Heart right ventricle (tissue), 16 donors: ENCODE results near the gene MCRIP1. TPM values are rescaled to one million over a fixed set of nuclear protein-coding genes. Genes with fewer than 3 reads are reported as not detected.

Source experiments
- ATAC-seq, 8 donors: fragments of 200-7000 bp; cut with Tn5 transposase; one replicate each; pipeline ENCODE4 v1.9.1; 2020; ENCODE audit warnings: mild to moderate bottlenecking in 8 of 8, moderate library complexity in 8 of 8, moderate number of reproducible peaks in 1 of 8
- DNase-seq, 2 donors: peaks; one replicate each; pipeline ENCODE4 v3.0.0-alpha.2; 2020
- H3K27ac ChIP-seq, 10 donors: fragments of 200-600 bp; sonication (generic) in 2 of 10; one replicate each; pipeline versions ENCODE4 v1.5.0 to v1.8.0; 2020 to 2022; ENCODE audit warnings: mild to moderate bottlenecking in 3 of 10
- H3K27me3 ChIP-seq, 7 donors: fragments of 200-600 bp; one replicate each; pipeline ENCODE4 v1.8.0; 2021 to 2022; ENCODE audit warnings: mild to moderate bottlenecking in 2 of 7
- H3K36me3 ChIP-seq, 9 donors: fragments of 200-600 bp; sonication (generic) in 1 of 9; one replicate each; pipeline versions ENCODE4 v1.5.0 to v1.8.0; 2020 to 2022; ENCODE audit warnings: mild to moderate bottlenecking in 2 of 9
- H3K4me1 ChIP-seq, 9 donors: fragments of 200-600 bp; sonication (generic) in 1 of 9; one replicate each; pipeline versions ENCODE4 v1.5.0 to v1.8.0; 2020 to 2022; ENCODE audit warnings: mild to moderate bottlenecking in 4 of 9
- H3K4me3 ChIP-seq, 10 donors: fragments of 200-600 bp; sonication (generic) in 2 of 10; one replicate each; pipeline versions ENCODE4 v1.5.0 to v1.8.0; 2020 to 2022; ENCODE audit warnings: mild to moderate bottlenecking in 7 of 10, moderate library complexity in 2 of 10
- H3K9me3 ChIP-seq, 11 donors: fragments of 200-600 bp in 10 of 11; sonication (generic) in 2 of 11; one replicate each; pipeline versions ENCODE4 v1.5.0 to v1.8.0; 2013 to 2022; ENCODE audit warnings: mild to moderate bottlenecking in 2 of 11, control low read depth in 1 of 11, moderate library complexity in 1 of 11
- CTCF ChIP-seq, 9 donors: fragments of 200-600 bp; sonication (generic) in 2 of 9; IDR thresholded peaks; one replicate each; pipeline versions ENCODE4 v1.5.0 to v1.8.0; 2021 to 2022; ENCODE audit warnings: antibody characterized with exemption in 9 of 9, mild to moderate bottlenecking in 5 of 9, moderate library complexity in 1 of 9
- WGBS, 2 donors: extraction: QIAGEN DNeasy Blood & Tissue Kit; methylation state at CpG; one replicate each; pipeline ENCODE4 v1.1.7; 2013; ENCODE audit warnings: inconsistent platforms in 1 of 2; 5-methylcytosine and 5-hydroxymethylcytosine counted together
- intact Hi-C, 10 donors: fragments of 100-400 bp; cut with DNase I; formaldehyde crosslinking; loops; one replicate each; pipeline versions ENCODE4 v1.11.1 to v1.14.2; 2022
- polyA plus RNA-seq, 2 donors: library from polyadenylated mRNA; stranded (reverse); fragments of 200-250 nt; gene quantifications; one replicate each; pipeline ENCODE4 v1.2.3, GENCODE V29; 2013
- total RNA-seq, 10 donors: library from RNA; stranded (reverse); fragmentation: NEBNext Ultra II Directional in 3 of 10; extraction: Animal tissue kit (Norgen Biotek cat#: 25700) in 3 of 10; gene quantifications; one replicate each; pipeline versions ENCODE4 v1.2.1 to v1.2.4, GENCODE V29; 2021 to 2023
- donor health status: Arrhythmogenic right ventricular cardiomyopathy.
- donor health status: ischemic (EF 13 %, LVEDD 7.1; RV severe dilation, severe dysfunction).
- donor health status: healthy with polysubstance abuse.
- donor health status: DM: no; HTN: yes; CAD: no.
- donor health status: DM: no; HTN: no; CAD: no.
- donor health status: ischemic (EF 25% LVEDD 6.9; RV normal size, moderate dysfunction).
- donor health status: ischemic (EF 25% LVEDD 5.7; RV mildly dilated, moderate dysfunction).
- donor health status: healthy.
- donor health status: DM: yes; HTN: yes; CAD: no.
- donor health status: Ischemic cardiomyopathy.
- donor health status: ischemic (EF 35%, LVEDD 5.7; RV mildly dilated, moderate dysfunction).
- donor health status: nonischemic (EF 11% LVEDD 7.7; RV severe dilation, severe dysfunction).
- donor health status: DM: yes; HTN: yes; CAD: no.
- donor health status: PGD.
- donor health status: ischemic (EF 29% LVEDD 5.4; RV normal size, mild dysfunction).
- donor health status: nonischemic (EF 23%, LVEDD 6.1; RV moderate dilation, normal function).

Gene MCRIP1
- total and polyA plus RNA-seq, 12 donors = 75.1 to 239 (median 92.5) TPM

- WGBS, 2 donors = 62 to 65% methylated on average over 18 of the region's 18 CpGs
- Histone ChIP-seq H3K9me3 (no peaks in the 10 kb centered on the region), H3K27me3 (no peaks in the 10 kb centered on the region), H3K4me3 (no peak overlapping the region), H3K36me3 (peaks cover 0 to 62% (median 20%) of the 10 kb centered on the region in 9 donors), H3K4me1 (peaks cover 35 to 84% (median 63%) of the 10 kb centered on the region in 9 donors), H3K27ac (peak overlapping the region in 2 of 10 donors; percentile 7 to 20)
- DNase-seq (no peak), ATAC-seq (no peak)
- no peak for TF ChIP-seq CTCF (IDR thresholded peaks at IDR 0.05)
- intact Hi-C loops = no loop called here
Observed at GRCh38 chr17:81865733-81866439, 32.8 kb upstream of the MCRIP1 start.

GRCh38 chr17:81865358-81865732 is 32.3 kb upstream of the MCRIP1 start:
- H3K27ac ChIP-seq = no peak overlapping the region
- intact Hi-C loops = no loop called here

GRCh38 chr17:81863833-81864768 is 31.0 kb upstream of the MCRIP1 start:
- DNase-seq = no peak
- no peak for ATAC-seq
- 80 to 81% methylated on average over 9 of the region's 9 CpGs for whole genome bisulfite sequencing, 2 donors
- Histone ChIP-seq H3K4me3 (no peak overlapping the region), H3K27ac (peak overlapping the region in 2 of 10 donors; percentile 11 to 99), H3K4me1 (peaks cover 26 to 76% (median 55%) of the 10 kb centered on the region in 9 donors), H3K9me3 (no peaks in the 10 kb centered on the region), H3K36me3 (peaks cover 0 to 51% (median 14%) of the 10 kb centered on the region in 9 donors), H3K27me3 (no peaks in the 10 kb centered on the region)
- TF ChIP-seq CTCF (IDR thresholded peaks at IDR 0.05) = no peak
- intact Hi-C loops = loop anchor here in 1 of 10 donors (5.0 kb wide), 1 partner anchor 42 kb away; no protein-coding TSS in a partner anchor

More at GRCh38 chr17:81865358-81865732, 32.3 kb upstream of the MCRIP1 start:
- Histone ChIP-seq H3K27me3 (no peaks in the 10 kb centered on the region), H3K36me3 (peaks cover 0 to 62% (median 20%) of the 10 kb centered on the region in 9 donors), H3K4me1 (peaks cover 35 to 83% (median 62%) of the 10 kb centered on the region in 9 donors), H3K9me3 (no peaks in the 10 kb centered on the region), H3K4me3 (no peak overlapping the region)
- WGBS, 2 donors = 97% methylated on average over 8 of the region's 8 CpGs
- no peak for DNase-seq
- TF ChIP-seq CTCF (IDR thresholded peaks at IDR 0.05) = no peak
- ATAC-seq = no peak

- peak overlapping the region in 3 of 10 donors; percentile 98 to 99 (median 98) for H3K27ac ChIP-seq
- peaks cover 26 to 76% (median 55%) of the 10 kb centered on the region in 9 donors for H3K4me1 ChIP-seq
- DNase-seq = no peak
- intact Hi-C loops = loop anchor here in 1 of 10 donors (5.0 kb wide), 1 partner anchor 41 kb away; no protein-coding TSS in a partner anchor
- H3K4me3 ChIP-seq = no peak overlapping the region
- no peaks in the 10 kb centered on the region for H3K9me3 ChIP-seq
- WGBS, 2 donors = 79 to 80% methylated on average over 6 of the region's 6 CpGs
- TF ChIP-seq CTCF (IDR thresholded peaks at IDR 0.05) = no peak
- H3K27me3 ChIP-seq = no peaks in the 10 kb centered on the region
- H3K36me3 ChIP-seq = peaks cover 0 to 51% (median 13%) of the 10 kb centered on the region in 9 donors
- no peak for ATAC-seq
Observed at GRCh38 chr17:81863123-81863675, 30.1 kb upstream of the MCRIP1 start.
